Transverse colon (tissue), 4 donors: ENCODE measurements around the gene NTRK2. TPM values are rescaled to one million over a fixed set of nuclear protein-coding genes. Genes with fewer than 3 reads are reported as not detected.
"Not testable (repeated sequence)": the region's sequence is repeated elsewhere in the genome, so short reads cannot be mapped to it uniquely, and the experiment has no call there.

Experiments used
- DNase-seq: peaks from one replicate; pipeline ENCODE4 v3.0.0-alpha.2; 2019
- H3K27ac ChIP-seq, 4 donors: fragments of 200-600 bp; sonication (generic); 2 replicates each; pipeline ENCODE4 v1.5.1; 2016 to 2018; ENCODE audit warnings: inconsistent platforms in 4 of 4
- H3K27me3 ChIP-seq: fragments of 200-600 bp; sonication (generic); 2 replicates; pipeline ENCODE4 v1.5.1; 2017; ENCODE audit warnings: inconsistent platforms
- H3K36me3 ChIP-seq, 4 donors: fragments of 200-600 bp; sonication (generic); 2 replicates each; pipeline ENCODE4 v1.5.1; 2017 to 2019; ENCODE audit warnings: inconsistent platforms in 4 of 4
- H3K4me1 ChIP-seq, 4 donors: fragments of 200-600 bp; sonication (generic); 2 replicates each; pipeline ENCODE4 v1.5.1; 2017 to 2020; ENCODE audit warnings: inconsistent platforms in 4 of 4
- H3K4me3 ChIP-seq, 4 donors: fragments of 200-600 bp; sonication (generic); 1 replicate in 1 of 4; 2 replicates in 3 of 4; pipeline versions ENCODE4 v1.5.1 to v1.6.1; 2017 to 2019; ENCODE audit warnings: inconsistent platforms in 4 of 4
- H3K9me3 ChIP-seq, 2 donors: fragments of 200-600 bp; sonication (generic); 2 replicates each; pipeline ENCODE4 v1.5.1; 2017 to 2019; ENCODE audit warnings: inconsistent platforms in 2 of 2
- CTCF ChIP-seq, 5 experiments: fragments of 200-600 bp in 3 of 5; fragments of 450-650 bp in 2 of 5; sonication (generic) in 3 of 5; IDR thresholded peaks; 1 replicate in 2 of 5; 2 replicates in 3 of 5; pipeline ENCODE4 v1.5.1; 2016 to 2017; ENCODE audit warnings: antibody characterized with exemption in 5 of 5, inconsistent platforms in 3 of 5, mild to moderate bottlenecking in 2 of 5, moderate library complexity in 1 of 5
- EP300 ChIP-seq: sonication (generic); formaldehyde crosslinking; IDR thresholded peaks from one replicate; pipeline ENCODE4 v1.6.1; 2017; ENCODE audit warnings: antibody characterized with exemption, low read depth
- POLR2A ChIP-seq: fragments of 450-650 bp; IDR thresholded peaks from one replicate; pipeline ENCODE4 v1.6.1; 2016; ENCODE audit warnings: antibody characterized with exemption, mild to moderate bottlenecking, moderate library complexity
- POLR2AphosphoS5 ChIP-seq, 3 donors: sonication (generic); formaldehyde crosslinking; IDR thresholded peaks; one replicate each; pipeline ENCODE4 v1.6.1; 2016; ENCODE audit warnings: antibody characterized with exemption in 3 of 3
- WGBS, 2 donors: methylation state at CpG; one replicate each; pipeline ENCODE4 v1.1.5; 2018; ENCODE audit warnings: low coverage in 1 of 2; 5-methylcytosine and 5-hydroxymethylcytosine counted together
- in situ Hi-C, 4 donors: fragments of 200-750 bp; cut with MboI; loops; one replicate each; pipeline versions ENCODE4 v1.15.0 to v1.15.1; 2017; ENCODE audit warnings: low sequenced_read_pairs in 3 of 4, low pct_ligation_motif_present in 1 of 4, low pct_unique_long_range_greater_than_20kb in 1 of 4
- intact Hi-C: fragments of 100-400 bp; cut with DNase I; formaldehyde crosslinking; loops from one replicate; pipeline ENCODE4 v1.15.1; 2023; ENCODE audit warnings: low total_unique reads
- total RNA-seq, 4 donors: library from RNA; depleted of rRNA; stranded (reverse); fragments of >200 nt; gene quantifications; one replicate each; pipeline ENCODE4 v1.1.0, GENCODE V29; 2016

The NTRK2 gene
- total RNA-seq, 4 donors from 2014 or later, result 2.2 to 10.1 (median 6.4) TPM

- H3K27me3 ChIP-seq, result no peaks in the 10 kb centered on the region
- peaks cover 8 to 16% (median 13%) of the 10 kb centered on the region in 4 donors for H3K4me1 ChIP-seq
- no peak overlapping the region for H3K4me3 ChIP-seq
- DNase-seq, result no peak
- H3K36me3 ChIP-seq, result no peaks in the 10 kb centered on the region
- TF ChIP-seq POLR2A (no peak), POLR2AphosphoS5 (IDR thresholded peaks at IDR 0.05) (no peak), CTCF (IDR thresholded peaks at IDR 0.05) (no peak), EP300 (no peak)
- H3K27ac ChIP-seq, result no peak overlapping the region
- H3K9me3 ChIP-seq, result no peaks in the 10 kb centered on the region
- intact Hi-C loops, result no loop called here
- 67% methylated on average over 1 to 7 of the region's 7 CpGs for WGBS, 2 donors
- in situ Hi-C loops, result no loop called here
These were observed 228.0 kb downstream of the NTRK2 start for GRCh38 chr9:84897362-84898094.

- no peak for TF ChIP-seq EP300
- TF ChIP-seq POLR2A, result no peak
- DNase-seq, result no peak
- Histone ChIP-seq H3K4me1 (peaks cover 8 to 16% (median 12%) of the 10 kb centered on the region in 4 donors), H3K9me3 (no peaks in the 10 kb centered on the region), H3K4me3 (no peak overlapping the region), H3K36me3 (no peaks in the 10 kb centered on the region), H3K27me3 (no peaks in the 10 kb centered on the region), H3K27ac (no peak overlapping the region)
- intact Hi-C loops, result no loop called here
- 53 to 73% methylated on average over 2 of the region's 2 CpGs for WGBS, 2 donors
- in situ Hi-C loops, result no loop called here
These were observed 228.7 kb downstream of the NTRK2 start for GRCh38 chr9:84898188-84898587.

GRCh38 chr9:84898618-84899017 lies 229.1 kb downstream of the NTRK2 start:
- H3K36me3 ChIP-seq, H3K27ac ChIP-seq, H3K4me3 ChIP-seq, intact Hi-C loops, in situ Hi-C loops, DNase-seq, H3K9me3 ChIP-seq, H3K27me3 ChIP-seq: not testable (repeated sequence)
- 82 to 86% methylated on average over 6 of the region's 6 CpGs for WGBS, 2 donors
- peaks cover 8 to 12% (median 11%) of the 10 kb centered on the region in 4 donors for H3K4me1 ChIP-seq

GRCh38 chr9:84899326-84899725 lies 229.8 kb downstream of the NTRK2 start:
- DNase-seq, result no peak
- Histone ChIP-seq H3K4me3 (no peak overlapping the region), H3K36me3 (no peaks in the 10 kb centered on the region), H3K9me3 (no peaks in the 10 kb centered on the region), H3K4me1 (peaks cover 8 to 12% (median 10%) of the 10 kb centered on the region in 4 donors), H3K27me3 (no peaks in the 10 kb centered on the region), H3K27ac (no peak overlapping the region)
- intact Hi-C loops (no loop called here), in situ Hi-C loops (no loop called here)
- WGBS, 2 donors, result 95 to 100% methylated on average over 1 to 2 of the region's 2 CpGs
- TF ChIP-seq EP300, result no peak
- TF ChIP-seq CTCF (IDR thresholded peaks at IDR 0.05), result no peak
- no peak for TF ChIP-seq POLR2AphosphoS5 (IDR thresholded peaks at IDR 0.05)
- no peak for TF ChIP-seq POLR2A

GRCh38 chr9:84900421-84900820 lies 230.9 kb downstream of the NTRK2 start:
- 51 to 54% methylated on average over 1 to 2 of the region's 2 CpGs for WGBS, 2 donors
- H3K4me1 ChIP-seq, result peaks cover 2 to 8% (median 5%) of the 10 kb centered on the region in 4 donors
- in situ Hi-C loops, result no loop called here
- TF ChIP-seq POLR2AphosphoS5 (IDR thresholded peaks at IDR 0.05), result no peak
- no peak for TF ChIP-seq POLR2A
- TF ChIP-seq EP300, result no peak
- TF ChIP-seq CTCF (IDR thresholded peaks at IDR 0.05), result no peak
- H3K27ac ChIP-seq, result no peak overlapping the region
- intact Hi-C loops, result no loop called here
- H3K9me3 ChIP-seq, result no peaks in the 10 kb centered on the region
- no peaks in the 10 kb centered on the region for H3K36me3 ChIP-seq
- no peak for DNase-seq
- no peak overlapping the region for H3K4me3 ChIP-seq
- no peaks in the 10 kb centered on the region for H3K27me3 ChIP-seq
